ENCODE data around the gene PPIL1. TPM values are rescaled to one million over a fixed set of nuclear protein-coding genes. Genes with fewer than 3 reads are reported as not detected.

Gene PPIL1
- total and polyA plus RNA-seq, 2 of the 13 experiments (the other 11 are each of a cell fraction or from before 2014, with no cell fraction given) = 74.2 to 144 TPM

DNA sequence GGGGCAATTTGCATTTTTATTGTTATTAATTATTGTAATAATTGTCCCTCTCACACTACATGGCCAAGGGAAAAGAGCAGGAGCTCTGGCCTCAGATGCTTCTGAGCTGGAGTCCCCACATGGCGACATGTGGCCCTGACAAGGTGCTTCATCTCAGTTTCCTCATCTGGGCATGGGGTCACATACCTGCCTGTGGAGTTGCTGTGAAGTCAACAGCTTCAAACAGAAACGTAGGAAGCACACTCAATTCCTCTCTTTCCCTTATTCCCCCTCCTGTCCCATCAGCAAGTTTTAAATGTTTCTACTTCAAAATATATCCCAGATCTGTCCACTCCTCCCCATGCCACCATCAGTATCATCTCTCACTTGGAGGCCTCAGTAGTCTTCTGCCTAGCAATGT, 44.0 kb downstream of the PPIL1 start (continued):
- TF ChIP-seq, protein P1, sequence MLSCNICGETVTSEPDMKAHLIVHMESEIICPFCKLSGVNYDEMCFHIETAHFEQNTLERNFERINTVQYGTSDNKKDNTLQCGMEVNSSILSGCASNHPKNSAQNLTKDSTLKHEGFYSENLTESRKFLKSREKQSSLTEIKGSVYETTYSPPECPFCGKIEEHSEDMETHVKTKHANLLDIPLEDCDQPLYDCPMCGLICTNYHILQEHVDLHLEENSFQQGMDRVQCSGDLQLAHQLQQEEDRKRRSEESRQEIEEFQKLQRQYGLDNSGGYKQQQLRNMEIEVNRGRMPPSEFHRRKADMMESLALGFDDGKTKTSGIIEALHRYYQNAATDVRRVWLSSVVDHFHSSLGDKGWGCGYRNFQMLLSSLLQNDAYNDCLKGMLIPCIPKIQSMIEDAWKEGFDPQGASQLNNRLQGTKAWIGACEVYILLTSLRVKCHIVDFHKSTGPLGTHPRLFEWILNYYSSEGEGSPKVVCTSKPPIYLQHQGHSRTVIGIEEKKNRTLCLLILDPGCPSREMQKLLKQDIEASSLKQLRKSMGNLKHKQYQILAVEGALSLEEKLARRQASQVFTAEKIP (CRISPR knock-in tag; IDR thresholded peaks at IDR 0.05; ENCODE audit: borderline replicate concordance) = no peak
- no peak for TF ChIP-seq ZNF883 (CRISPR knock-in tag; IDR thresholded peaks at IDR 0.05; ENCODE audit: not compliant biosample characterization)
- TF ChIP-seq, protein P2, sequence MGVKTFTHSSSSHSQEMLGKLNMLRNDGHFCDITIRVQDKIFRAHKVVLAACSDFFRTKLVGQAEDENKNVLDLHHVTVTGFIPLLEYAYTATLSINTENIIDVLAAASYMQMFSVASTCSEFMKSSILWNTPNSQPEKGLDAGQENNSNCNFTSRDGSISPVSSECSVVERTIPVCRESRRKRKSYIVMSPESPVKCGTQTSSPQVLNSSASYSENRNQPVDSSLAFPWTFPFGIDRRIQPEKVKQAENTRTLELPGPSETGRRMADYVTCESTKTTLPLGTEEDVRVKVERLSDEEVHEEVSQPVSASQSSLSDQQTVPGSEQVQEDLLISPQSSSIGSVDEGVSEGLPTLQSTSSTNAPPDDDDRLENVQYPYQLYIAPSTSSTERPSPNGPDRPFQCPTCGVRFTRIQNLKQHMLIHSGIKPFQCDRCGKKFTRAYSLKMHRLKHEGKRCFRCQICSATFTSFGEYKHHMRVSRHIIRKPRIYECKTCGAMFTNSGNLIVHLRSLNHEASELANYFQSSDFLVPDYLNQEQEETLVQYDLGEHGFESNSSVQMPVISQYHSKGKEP (CRISPR knock-in tag; IDR thresholded peaks at IDR 0.05) = no peak
- no peak for TF ChIP-seq ZNF660 (CRISPR knock-in tag; IDR thresholded peaks at IDR 0.05; ENCODE audit: borderline replicate concordance, low read depth)
- TF ChIP-seq TSC22D2 (CRISPR knock-in tag; IDR thresholded peaks at IDR 0.05; ENCODE audit: borderline replicate concordance) = no peak
- TF ChIP-seq ARNT (IDR thresholded peaks at IDR 0.05) = no peak
- no peak for TF ChIP-seq ATRX (CRISPR knock-in tag; IDR thresholded peaks at IDR 0.05; ENCODE audit: borderline replicate concordance)
- no peak for TF ChIP-seq TRIM24 (CRISPR knock-in tag; IDR thresholded peaks at IDR 0.05)
- TF ChIP-seq, protein P3, sequence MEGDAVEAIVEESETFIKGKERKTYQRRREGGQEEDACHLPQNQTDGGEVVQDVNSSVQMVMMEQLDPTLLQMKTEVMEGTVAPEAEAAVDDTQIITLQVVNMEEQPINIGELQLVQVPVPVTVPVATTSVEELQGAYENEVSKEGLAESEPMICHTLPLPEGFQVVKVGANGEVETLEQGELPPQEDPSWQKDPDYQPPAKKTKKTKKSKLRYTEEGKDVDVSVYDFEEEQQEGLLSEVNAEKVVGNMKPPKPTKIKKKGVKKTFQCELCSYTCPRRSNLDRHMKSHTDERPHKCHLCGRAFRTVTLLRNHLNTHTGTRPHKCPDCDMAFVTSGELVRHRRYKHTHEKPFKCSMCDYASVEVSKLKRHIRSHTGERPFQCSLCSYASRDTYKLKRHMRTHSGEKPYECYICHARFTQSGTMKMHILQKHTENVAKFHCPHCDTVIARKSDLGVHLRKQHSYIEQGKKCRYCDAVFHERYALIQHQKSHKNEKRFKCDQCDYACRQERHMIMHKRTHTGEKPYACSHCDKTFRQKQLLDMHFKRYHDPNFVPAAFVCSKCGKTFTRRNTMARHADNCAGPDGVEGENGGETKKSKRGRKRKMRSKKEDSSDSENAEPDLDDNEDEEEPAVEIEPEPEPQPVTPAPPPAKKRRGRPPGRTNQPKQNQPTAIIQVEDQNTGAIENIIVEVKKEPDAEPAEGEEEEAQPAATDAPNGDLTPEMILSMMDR (CRISPR knock-in tag; IDR thresholded peaks at IDR 0.05) = no peak
- TF ChIP-seq NAIF1 (CRISPR knock-in tag; IDR thresholded peaks at IDR 0.05; ENCODE audit: borderline replicate concordance) = no peak
- TF ChIP-seq, protein P4, sequence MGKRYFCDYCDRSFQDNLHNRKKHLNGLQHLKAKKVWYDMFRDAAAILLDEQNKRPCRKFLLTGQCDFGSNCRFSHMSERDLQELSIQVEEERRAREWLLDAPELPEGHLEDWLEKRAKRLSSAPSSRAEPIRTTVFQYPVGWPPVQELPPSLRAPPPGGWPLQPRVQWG (CRISPR knock-in tag; IDR thresholded peaks at IDR 0.05; ENCODE audit: borderline replicate concordance, low read depth) = no peak
- TF ChIP-seq, protein P5, sequence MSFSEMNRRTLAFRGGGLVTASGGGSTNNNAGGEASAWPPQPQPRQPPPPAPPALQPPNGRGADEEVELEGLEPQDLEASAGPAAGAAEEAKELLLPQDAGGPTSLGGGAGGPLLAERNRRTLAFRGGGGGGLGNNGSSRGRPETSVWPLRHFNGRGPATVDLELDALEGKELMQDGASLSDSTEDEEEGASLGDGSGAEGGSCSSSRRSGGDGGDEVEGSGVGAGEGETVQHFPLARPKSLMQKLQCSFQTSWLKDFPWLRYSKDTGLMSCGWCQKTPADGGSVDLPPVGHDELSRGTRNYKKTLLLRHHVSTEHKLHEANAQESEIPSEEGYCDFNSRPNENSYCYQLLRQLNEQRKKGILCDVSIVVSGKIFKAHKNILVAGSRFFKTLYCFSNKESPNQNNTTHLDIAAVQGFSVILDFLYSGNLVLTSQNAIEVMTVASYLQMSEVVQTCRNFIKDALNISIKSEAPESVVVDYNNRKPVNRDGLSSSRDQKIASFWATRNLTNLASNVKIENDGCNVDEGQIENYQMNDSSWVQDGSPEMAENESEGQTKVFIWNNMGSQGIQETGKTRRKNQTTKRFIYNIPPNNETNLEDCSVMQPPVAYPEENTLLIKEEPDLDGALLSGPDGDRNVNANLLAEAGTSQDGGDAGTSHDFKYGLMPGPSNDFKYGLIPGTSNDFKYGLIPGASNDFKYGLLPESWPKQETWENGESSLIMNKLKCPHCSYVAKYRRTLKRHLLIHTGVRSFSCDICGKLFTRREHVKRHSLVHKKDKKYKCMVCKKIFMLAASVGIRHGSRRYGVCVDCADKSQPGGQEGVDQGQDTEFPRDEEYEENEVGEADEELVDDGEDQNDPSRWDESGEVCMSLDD (CRISPR knock-in tag; IDR thresholded peaks at IDR 0.05; ENCODE audit: borderline replicate concordance) = 0 out of 2 replicates have a peak, but pooled peaks have one; percentile 34
- TF ChIP-seq, protein P6, sequence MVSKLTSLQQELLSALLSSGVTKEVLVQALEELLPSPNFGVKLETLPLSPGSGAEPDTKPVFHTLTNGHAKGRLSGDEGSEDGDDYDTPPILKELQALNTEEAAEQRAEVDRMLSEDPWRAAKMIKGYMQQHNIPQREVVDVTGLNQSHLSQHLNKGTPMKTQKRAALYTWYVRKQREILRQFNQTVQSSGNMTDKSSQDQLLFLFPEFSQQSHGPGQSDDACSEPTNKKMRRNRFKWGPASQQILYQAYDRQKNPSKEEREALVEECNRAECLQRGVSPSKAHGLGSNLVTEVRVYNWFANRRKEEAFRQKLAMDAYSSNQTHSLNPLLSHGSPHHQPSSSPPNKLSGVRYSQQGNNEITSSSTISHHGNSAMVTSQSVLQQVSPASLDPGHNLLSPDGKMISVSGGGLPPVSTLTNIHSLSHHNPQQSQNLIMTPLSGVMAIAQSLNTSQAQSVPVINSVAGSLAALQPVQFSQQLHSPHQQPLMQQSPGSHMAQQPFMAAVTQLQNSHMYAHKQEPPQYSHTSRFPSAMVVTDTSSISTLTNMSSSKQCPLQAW (CRISPR knock-in tag; IDR thresholded peaks at IDR 0.05) = no peak
- TF ChIP-seq ZNF615 (CRISPR knock-in tag; IDR thresholded peaks at IDR 0.05; ENCODE audit: borderline replicate concordance) = no peak
- TF ChIP-seq, protein P7, sequence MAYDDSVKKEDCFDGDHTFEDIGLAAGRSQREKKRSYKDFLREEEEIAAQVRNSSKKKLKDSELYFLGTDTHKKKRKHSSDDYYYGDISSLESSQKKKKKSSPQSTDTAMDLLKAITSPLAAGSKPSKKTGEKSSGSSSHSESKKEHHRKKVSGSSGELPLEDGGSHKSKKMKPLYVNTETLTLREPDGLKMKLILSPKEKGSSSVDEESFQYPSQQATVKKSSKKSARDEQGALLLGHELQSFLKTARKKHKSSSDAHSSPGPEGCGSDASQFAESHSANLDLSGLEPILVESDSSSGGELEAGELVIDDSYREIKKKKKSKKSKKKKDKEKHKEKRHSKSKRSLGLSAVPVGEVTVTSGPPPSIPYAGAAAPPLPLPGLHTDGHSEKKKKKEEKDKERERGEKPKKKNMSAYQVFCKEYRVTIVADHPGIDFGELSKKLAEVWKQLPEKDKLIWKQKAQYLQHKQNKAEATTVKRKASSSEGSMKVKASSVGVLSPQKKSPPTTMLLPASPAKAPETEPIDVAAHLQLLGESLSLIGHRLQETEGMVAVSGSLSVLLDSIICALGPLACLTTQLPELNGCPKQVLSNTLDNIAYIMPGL (CRISPR knock-in tag; IDR thresholded peaks at IDR 0.05; ENCODE audit: borderline replicate concordance in 1 of 2, low read depth in 1 of 2) = no peak
- TF ChIP-seq ZNF224 (CRISPR knock-in tag; IDR thresholded peaks at IDR 0.05) = no peak

Measured in HepG2 (cell line).